Vagina (tissue), 2 donors: Measurements from ENCODE around the gene ADORA1.

Source experiments
- POLR2A ChIP-seq, 2 donors: fragments of 450-650 bp; IDR thresholded peaks; one replicate each; pipeline ENCODE4 v1.6.1; 2017; ENCODE audit warnings: antibody characterized with exemption in 2 of 2, mild to moderate bottlenecking in 2 of 2, moderate library complexity in 2 of 2
- POLR2AphosphoS5 ChIP-seq, 2 donors: sonication (generic); formaldehyde crosslinking; IDR thresholded peaks; one replicate each; pipeline ENCODE4 v1.9.0; 2017; ENCODE audit warnings: antibody characterized with exemption in 2 of 2, mild to moderate bottlenecking in 2 of 2, low read depth in 1 of 2; ENCODE audit not compliant: insufficient read depth in 1 of 2
- TF ChIP-seq, protein P1 (sequence below), 3 experiments: fragments of 450-650 bp in 2 of 3; fragments of 200-600 bp in 1 of 3; sonication (generic) in 1 of 3; IDR thresholded peaks; one replicate each; pipeline ENCODE4 v1.5.1; 2017 to 2019; ENCODE audit warnings: antibody characterized with exemption in 3 of 3, mild to moderate bottlenecking in 2 of 3, moderate library complexity in 2 of 3

DNA sequence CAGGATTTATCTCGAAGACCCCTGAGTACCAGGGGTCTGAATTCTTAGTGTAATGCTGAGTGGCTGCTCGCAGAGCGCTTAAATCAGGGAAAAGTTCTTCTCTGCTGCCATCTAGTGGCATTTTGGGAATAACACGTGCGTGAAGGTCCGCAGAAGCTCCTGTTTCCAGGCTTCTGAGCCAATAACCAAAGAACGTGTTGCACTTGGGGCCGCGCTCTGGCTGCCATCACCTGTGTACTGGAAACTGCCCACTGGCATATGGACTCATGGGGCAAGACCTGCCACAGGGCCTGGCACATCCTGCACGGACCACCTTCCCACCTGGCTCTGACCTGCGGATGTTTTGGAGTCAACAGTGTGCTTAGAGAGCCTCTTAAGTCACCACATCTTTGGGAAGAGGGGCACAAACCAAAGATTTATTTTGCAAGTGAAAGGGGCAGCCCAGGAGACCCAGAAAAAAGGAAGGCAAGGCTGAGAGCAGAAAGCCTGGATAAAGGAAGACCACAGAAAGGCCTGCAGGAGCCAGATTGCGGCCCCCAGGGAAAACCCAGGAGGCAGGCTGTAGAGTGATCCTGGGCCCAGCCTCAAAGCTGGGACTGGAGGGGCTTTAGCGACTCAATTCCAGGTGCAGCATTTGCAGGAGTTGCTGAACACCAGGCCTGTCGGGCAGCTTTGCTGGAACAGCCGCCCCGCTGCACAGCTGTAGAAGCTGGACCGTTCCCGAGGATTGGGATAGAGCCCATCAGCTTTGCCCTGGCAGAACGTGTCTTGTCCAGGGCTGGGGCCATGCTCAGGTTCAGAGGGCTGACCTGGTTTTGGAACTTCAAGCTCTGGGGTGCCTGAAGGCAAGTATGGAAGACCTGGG is 89.0 kb downstream of the ADORA1 start:
- TF ChIP-seq, protein P1, sequence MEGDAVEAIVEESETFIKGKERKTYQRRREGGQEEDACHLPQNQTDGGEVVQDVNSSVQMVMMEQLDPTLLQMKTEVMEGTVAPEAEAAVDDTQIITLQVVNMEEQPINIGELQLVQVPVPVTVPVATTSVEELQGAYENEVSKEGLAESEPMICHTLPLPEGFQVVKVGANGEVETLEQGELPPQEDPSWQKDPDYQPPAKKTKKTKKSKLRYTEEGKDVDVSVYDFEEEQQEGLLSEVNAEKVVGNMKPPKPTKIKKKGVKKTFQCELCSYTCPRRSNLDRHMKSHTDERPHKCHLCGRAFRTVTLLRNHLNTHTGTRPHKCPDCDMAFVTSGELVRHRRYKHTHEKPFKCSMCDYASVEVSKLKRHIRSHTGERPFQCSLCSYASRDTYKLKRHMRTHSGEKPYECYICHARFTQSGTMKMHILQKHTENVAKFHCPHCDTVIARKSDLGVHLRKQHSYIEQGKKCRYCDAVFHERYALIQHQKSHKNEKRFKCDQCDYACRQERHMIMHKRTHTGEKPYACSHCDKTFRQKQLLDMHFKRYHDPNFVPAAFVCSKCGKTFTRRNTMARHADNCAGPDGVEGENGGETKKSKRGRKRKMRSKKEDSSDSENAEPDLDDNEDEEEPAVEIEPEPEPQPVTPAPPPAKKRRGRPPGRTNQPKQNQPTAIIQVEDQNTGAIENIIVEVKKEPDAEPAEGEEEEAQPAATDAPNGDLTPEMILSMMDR (IDR thresholded peaks at IDR 0.05): peak; percentile 71 to 75 (median 72)
- no peak for TF ChIP-seq POLR2A (IDR thresholded peaks at IDR 0.05)
- no peak for TF ChIP-seq POLR2AphosphoS5 (IDR thresholded peaks at IDR 0.05; ENCODE audit: insufficient read depth in 1 of 2, low read depth in 1 of 2)
